ENCODE results near the gene HENMT1. TPM values are rescaled to one million over a fixed set of nuclear protein-coding genes. Genes with fewer than 3 reads are reported as not detected.

Gene HENMT1
- total and polyA plus RNA-seq, 9 of the 15 experiments (the other 6 are each of a cell fraction or from before 2014, with no cell fraction given) = not detected

GRCh38 chr1:108617008-108617723, 43.7 kb downstream of the HENMT1 start (continued):
- peak; percentile 20; the same call in 1 of the 2 replicates for TF ChIP-seq JUND (IDR thresholded peaks at IDR 0.05; ENCODE audit: borderline replicate concordance, low read depth, low read length)
- TF ChIP-seq JUND (tag; IDR thresholded peaks at IDR 0.05; ENCODE audit: borderline replicate concordance, low read depth, low read length) = no peak
- TF ChIP-seq NCOA6 (IDR thresholded peaks at IDR 0.05) = no peak
- TF ChIP-seq NR2C1 (IDR thresholded peaks at IDR 0.05) = no peak
- TF ChIP-seq NR2C1 (tag; IDR thresholded peaks at IDR 0.05) = no peak
- TF ChIP-seq KLF16 (IDR thresholded peaks at IDR 0.05) = 0 out of 2 replicates have a peak, but pooled peaks have one; percentile 47
- peak; percentile 23; the same call in 1 of the 2 replicates for TF ChIP-seq CREM (IDR thresholded peaks at IDR 0.05; ENCODE audit: low read depth)
- TF ChIP-seq, protein P1, sequence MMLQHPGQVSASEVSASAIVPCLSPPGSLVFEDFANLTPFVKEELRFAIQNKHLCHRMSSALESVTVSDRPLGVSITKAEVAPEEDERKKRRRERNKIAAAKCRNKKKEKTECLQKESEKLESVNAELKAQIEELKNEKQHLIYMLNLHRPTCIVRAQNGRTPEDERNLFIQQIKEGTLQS (IDR thresholded peaks at IDR 0.05) = peak; percentile 71
- TF ChIP-seq, protein P1 (CRISPR knock-in tag; conservative IDR thresholded peaks at IDR 0.05) = no peak
- no peak for TF ChIP-seq THRAP3 (IDR thresholded peaks at IDR 0.05; ENCODE audit: borderline replicate concordance)
- peak; percentile 21; the same call in 1 of the 2 replicates for TF ChIP-seq STAT5A (IDR thresholded peaks at IDR 0.05; ENCODE audit: borderline replicate concordance, low read length)
- no peak for TF ChIP-seq STAT5B (CRISPR knock-in tag; IDR thresholded peaks at IDR 0.05)
- TF ChIP-seq, protein P2, sequence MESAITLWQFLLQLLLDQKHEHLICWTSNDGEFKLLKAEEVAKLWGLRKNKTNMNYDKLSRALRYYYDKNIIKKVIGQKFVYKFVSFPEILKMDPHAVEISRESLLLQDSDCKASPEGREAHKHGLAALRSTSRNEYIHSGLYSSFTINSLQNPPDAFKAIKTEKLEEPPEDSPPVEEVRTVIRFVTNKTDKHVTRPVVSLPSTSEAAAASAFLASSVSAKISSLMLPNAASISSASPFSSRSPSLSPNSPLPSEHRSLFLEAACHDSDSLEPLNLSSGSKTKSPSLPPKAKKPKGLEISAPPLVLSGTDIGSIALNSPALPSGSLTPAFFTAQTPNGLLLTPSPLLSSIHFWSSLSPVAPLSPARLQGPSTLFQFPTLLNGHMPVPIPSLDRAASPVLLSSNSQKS (CRISPR knock-in tag; IDR thresholded peaks at IDR 0.05) = no peak
- TF ChIP-seq PRDM10 (IDR thresholded peaks at IDR 0.05; ENCODE audit: partially characterized antibody) = no peak
- no peak for TF ChIP-seq RBM34 (IDR thresholded peaks at IDR 0.05; ENCODE audit: borderline replicate concordance, insufficient read depth, low read length)
- TF ChIP-seq HNRNPH1 (optimal IDR thresholded peaks at IDR 0.05; ENCODE audit: low read depth, low read length) = no peak
- TF ChIP-seq THAP7 (CRISPR knock-in tag; IDR thresholded peaks at IDR 0.05) = no peak
- no peak for TF ChIP-seq CTCFL (IDR thresholded peaks at IDR 0.05; ENCODE audit: borderline replicate concordance, insufficient read depth, low read depth, low read length, poor library complexity, severe bottlenecking)
- TF ChIP-seq HNRNPL (IDR thresholded peaks at IDR 0.05; ENCODE audit: low read depth, low read length) = no peak
- TF ChIP-seq CREBBP (IDR thresholded peaks at IDR 0.05; ENCODE audit: low read depth, low read length) = no peak
